Adrenal gland (tissue), 12 donors: ENCODE results near the gene GPR65. TPM values are rescaled to one million over a fixed set of nuclear protein-coding genes. Genes with fewer than 3 reads are reported as not detected.
A peak's percentile ranks its signal among the peaks of the same experiment; 100 is the strongest.

Source experiments
- DNase-seq, 7 donors: peaks; one replicate each; pipeline ENCODE4 v3.0.0-alpha.2; 2019 to 2020
- H3K27ac ChIP-seq, 5 donors: fragments of 200-600 bp; sonication (generic) in 4 of 5; 1 replicate in 3 of 5; 2 replicates in 2 of 5; pipeline versions ENCODE4 v1.5.1 to v1.8.0; 2016 to 2020; ENCODE audit warnings: mild to moderate bottlenecking in 1 of 5
- H3K27me3 ChIP-seq: fragments of 200-600 bp; 2 replicates; pipeline ENCODE4 v1.8.0; 2021
- H3K36me3 ChIP-seq, 2 donors: fragments of 200-600 bp; replicated peaks in 1 of 2; 1 replicate in 1 of 2; 2 replicates in 1 of 2; pipeline versions ENCODE4 v1.5.1 to v1.8.0; 2018 to 2022
- H3K4me1 ChIP-seq, 2 donors: fragments of 200-600 bp; replicated peaks in 1 of 2; 1 replicate in 1 of 2; 2 replicates in 1 of 2; pipeline versions ENCODE4 v1.5.1 to v1.8.0; 2018 to 2021
- H3K4me3 ChIP-seq, 4 donors: fragments of 200-600 bp; sonication (generic) in 3 of 4; one replicate each; pipeline ENCODE4 v1.5.1; 2016 to 2018
- H3K9me3 ChIP-seq, 3 donors: fragments of 200-600 bp; sonication (generic) in 1 of 3; replicated peaks in 1 of 3; 1 replicate in 2 of 3; 2 replicates in 1 of 3; pipeline versions ENCODE4 v1.5.1 to v1.8.0; 2016 to 2021
- CTCF ChIP-seq, 6 experiments: fragments of 450-650 bp in 4 of 6; fragments of 200-600 bp in 2 of 6; sonication (generic) in 1 of 6; IDR thresholded peaks; 1 replicate in 5 of 6; 2 replicates in 1 of 6; pipeline versions ENCODE4 v1.5.1 to v1.8.0; 2016 to 2021; ENCODE audit warnings: antibody characterized with exemption in 6 of 6, mild to moderate bottlenecking in 2 of 6, moderate library complexity in 1 of 6
- POLR2A ChIP-seq, 2 donors: fragments of 450-650 bp; IDR thresholded peaks; one replicate each; pipeline ENCODE4 v1.6.1; 2017; ENCODE audit warnings: antibody characterized with exemption in 2 of 2, mild to moderate bottlenecking in 2 of 2, moderate library complexity in 1 of 2
- WGBS, 4 donors: extraction: QIAGEN DNeasy Blood & Tissue Kit in 2 of 4; methylation state at CpG; one replicate each; pipeline versions ENCODE4 v1.1.5 to v1.1.7; 2013 to 2017; 5-methylcytosine and 5-hydroxymethylcytosine counted together
- intact Hi-C, 2 donors: fragments of 100-400 bp; cut with DNase I; formaldehyde crosslinking; loops; one replicate each; pipeline versions ENCODE4 v1.14.1 to v1.15.0; 2022 to 2023
- polyA plus RNA-seq, 3 donors: library from polyadenylated mRNA; stranded (reverse); fragments of 200-250 nt in 2 of 3; fragments of 350-450 nt in 1 of 3; fragmentation: Illumina TruSeq in 1 of 3; extraction: RNeasy Lipid Tissue Mini Kit (QIAGEN cat#74804) in 1 of 3; gene quantifications; one replicate each; pipeline ENCODE4 v1.2.3, GENCODE V29; 2013 to 2014
- total RNA-seq, 9 donors: library from RNA; depleted of rRNA in 4 of 9; stranded (reverse); fragments of >200 nt in 4 of 9; fragments of 120-200 nt in 1 of 9; fragmentation: NEBNext Ultra II Directional in 1 of 9; extraction: Animal tissue kit (Norgen Biotek cat#: 25700) in 1 of 9; gene quantifications; one replicate each; pipeline versions ENCODE4 v1.1.0 to v1.2.4, GENCODE V29; 2013 to 2023
- donor health status: healthy with polysubstance abuse.
- donor health status: Bipolar disorder and iron deficiency.
- donor health status: DM: yes; HTN: yes; CAD: no.
- donor health status: DM: no; HTN: no; CAD: no.
- donor health status: DM: no; HTN: no; CAD: no.
- donor health status: DM: yes; HTN: yes; CAD: no.

GPR65 gene
- total and polyA plus RNA-seq, 12 donors = 0.18 to 6.1 (median 2.0) TPM

GRCh38 chr14:88045705-88046104 is 40.8 kb downstream of the GPR65 start:
- no peaks in the 10 kb centered on the region for H3K9me3 ChIP-seq
- no peaks in the 10 kb centered on the region for H3K27me3 ChIP-seq
- peak overlapping the region in 1 of 5 donors; percentile 62 for H3K27ac ChIP-seq
- no peaks in the 10 kb centered on the region for H3K4me1 ChIP-seq
- WGBS, 4 donors = 64 to 68% (median 68%) methylated on average over 3 of the region's 3 CpGs
- intact Hi-C loops = no loop called here
- no peaks in the 10 kb centered on the region for H3K36me3 ChIP-seq
- H3K4me3 ChIP-seq = no peak overlapping the region
- DNase-seq = peak in 6 of 7 donors; percentile 18 to 58 (median 30)
- no peak for TF ChIP-seq POLR2A (IDR thresholded peaks at IDR 0.05)
- no peak for TF ChIP-seq CTCF (IDR thresholded peaks at IDR 0.05)

- Histone ChIP-seq H3K4me3 (no peak overlapping the region), H3K9me3 (no peaks in the 10 kb centered on the region), H3K27me3 (no peaks in the 10 kb centered on the region), H3K36me3 (no peaks in the 10 kb centered on the region), H3K4me1 (no peaks in the 10 kb centered on the region), H3K27ac (peak overlapping the region in 2 of 5 donors; percentile 15 to 64)
- DNase-seq = no peak
- 24 to 71% (median 45%) methylated on average over 1 of the region's 1 CpG for WGBS, 4 donors
- intact Hi-C loops = no loop called here
- TF ChIP-seq POLR2A (IDR thresholded peaks at IDR 0.05) = no peak
These were observed 43.4 kb downstream of the GPR65 start for GRCh38 chr14:88048351-88048750.

- Histone ChIP-seq H3K27me3 (no peaks in the 10 kb centered on the region), H3K36me3 (no peaks in the 10 kb centered on the region), H3K27ac (peak overlapping the region in 2 of 5 donors; percentile 15 to 64), H3K4me1 (no peaks in the 10 kb centered on the region), H3K4me3 (no peak overlapping the region), H3K9me3 (no peaks in the 10 kb centered on the region)
- no peak for DNase-seq
- intact Hi-C loops = no loop called here
- WGBS, 4 donors = 28 to 47% (median 39%) methylated on average over 1 of the region's 1 CpG
- TF ChIP-seq CTCF (IDR thresholded peaks at IDR 0.05) (no peak), POLR2A (IDR thresholded peaks at IDR 0.05) (no peak)
These were observed 44.3 kb downstream of the GPR65 start for GRCh38 chr14:88049266-88049665.

- no peak for DNase-seq
- no peaks in the 10 kb centered on the region for H3K27me3 ChIP-seq
- no peaks in the 10 kb centered on the region for H3K4me1 ChIP-seq
- no peak overlapping the region for H3K4me3 ChIP-seq
- TF ChIP-seq POLR2A (IDR thresholded peaks at IDR 0.05) (no peak), CTCF (IDR thresholded peaks at IDR 0.05) (no peak)
- peak overlapping the region in 1 of 5 donors; percentile 30 for H3K27ac ChIP-seq
- intact Hi-C loops = no loop called here
- no peaks in the 10 kb centered on the region for H3K9me3 ChIP-seq
- 61 to 71% (median 65%) methylated on average over 2 of the region's 2 CpGs for WGBS, 4 donors
- no peaks in the 10 kb centered on the region for H3K36me3 ChIP-seq
These were observed 45.0 kb downstream of the GPR65 start for GRCh38 chr14:88049936-88050335.

- no peak overlapping the region for H3K4me3 ChIP-seq
- TF ChIP-seq CTCF (IDR thresholded peaks at IDR 0.05) = no peak
- no peak for TF ChIP-seq POLR2A (IDR thresholded peaks at IDR 0.05)
- no peaks in the 10 kb centered on the region for H3K27me3 ChIP-seq
- no peaks in the 10 kb centered on the region for H3K36me3 ChIP-seq
- intact Hi-C loops = no loop called here
- H3K27ac ChIP-seq = no peak overlapping the region
- 61 to 85% (median 77%) methylated on average over 3 of the region's 3 CpGs for WGBS, 4 donors
- no peak for DNase-seq
- H3K9me3 ChIP-seq = no peaks in the 10 kb centered on the region
- no peaks in the 10 kb centered on the region for H3K4me1 ChIP-seq
These were observed 55.6 kb downstream of the GPR65 start for GRCh38 chr14:88060576-88060975.
